Stimulated activated CD8-positive, alpha-beta memory T cell treated with anti-CD3 and anti-CD28 coated beads, Interleukin-12 subunit alpha, Interleukin-12 subunit beta, amount 100 ng/mL, for 1 hour (primary cell): ENCODE data around the gene NRN1L.
"Not testable (repeated sequence)": the region's sequence is repeated elsewhere in the genome, so short reads cannot be mapped to it uniquely, and the experiment has no call there.

Experiments used
- DNase-seq: peaks from one replicate; pipeline ENCODE4 v3.0.0-alpha.2; 2020; ENCODE audit warnings: low read depth

The NRN1L gene

GRCh38 chr16:67882374-67883145, 2.1 kb upstream of the NRN1L start:
- DNase-seq = no peak

- no peak for DNase-seq
Measured at GRCh38 chr16:67883146-67883871, 1.4 kb upstream of the NRN1L start.

- peak; percentile 60 for DNase-seq
Measured at GRCh38 chr16:67883872-67884261, 818 bp upstream of the NRN1L start.

GRCh38 chr16:67885545-67885944, 860 bp downstream of the NRN1L start:
- DNase-seq = no peak

GRCh38 chr16:67885976-67886375, 1.3 kb downstream of the NRN1L start:
- no peak for DNase-seq

GRCh38 chr16:67886387-67886786, 1.7 kb downstream of the NRN1L start:
- no peak for DNase-seq

GRCh38 chr16:67888331-67888730, 3.6 kb downstream of the NRN1L start:
- DNase-seq = no peak

GRCh38 chr16:67892375-67892774, 7.7 kb downstream of the NRN1L start:
- no peak for DNase-seq

GRCh38 chr16:67892899-67893742, 8.4 kb downstream of the NRN1L start, which contains the start of gene PSKH1:
Gene PSKH1, plus strand, starts transcription at chr16:67893254. Its CDS starts 15,496 bp downstream, at chr16:67908750.
- peak; percentile 89 for DNase-seq

GRCh38 chr16:67893743-67894399, 9.2 kb downstream of the NRN1L start:
- DNase-seq = no peak

GRCh38 chr16:67897231-67897630, 12.5 kb downstream of the NRN1L start:
- DNase-seq = no peak

GRCh38 chr16:67901734-67902133, 17.0 kb downstream of the NRN1L start:
- DNase-seq = no peak

- no peak for DNase-seq
Measured at GRCh38 chr16:67902831-67903230, 18.1 kb downstream of the NRN1L start.

- DNase-seq = no peak
Measured at GRCh38 chr16:67907397-67908180, 22.9 kb downstream of the NRN1L start.

- DNase-seq = no peak
Measured at GRCh38 chr16:67909056-67909742, 24.5 kb downstream of the NRN1L start.

GRCh38 chr16:67910158-67910557, 25.5 kb downstream of the NRN1L start:
- no peak for DNase-seq

- no peak for DNase-seq
Measured at GRCh38 chr16:67914758-67915495, 30.2 kb downstream of the NRN1L start.

- not testable (repeated sequence) for DNase-seq
Measured at GRCh38 chr16:67915496-67915769, 30.7 kb downstream of the NRN1L start.

GRCh38 chr16:67915831-67916723, 31.4 kb downstream of the NRN1L start:
- no peak for DNase-seq
